Spleen (tissue), 7 donors: ENCODE data around the gene CEP112.

Experiments
- POLR2A ChIP-seq, 3 donors: fragments of 450-650 bp; IDR thresholded peaks; one replicate each; pipeline ENCODE4 v1.5.1; 2017; ENCODE audit warnings: antibody characterized with exemption in 3 of 3, mild to moderate bottlenecking in 1 of 3
- TF ChIP-seq, protein P1 (sequence below), 11 experiments: fragments of 200-600 bp in 7 of 11; fragments of 450-650 bp in 4 of 11; sonication (generic) in 4 of 11; IDR thresholded peaks in 8 of 11; conservative IDR thresholded peaks in 3 of 11; 1 replicate in 7 of 11; 2 replicates in 4 of 11; pipeline versions ENCODE4 v1.4.0 to v1.8.0; 2016 to 2021; ENCODE audit warnings: antibody characterized with exemption in 11 of 11, inconsistent platforms in 4 of 11, mild to moderate bottlenecking in 1 of 11
- donor health status: DM: no; HTN: no; CAD: no; lungs with moderate emphysema.
- donor health status: DM: no; HTN: no; CAD: no.
- donor health status: DM: no; HTN: no; CAD: no.

DNA sequence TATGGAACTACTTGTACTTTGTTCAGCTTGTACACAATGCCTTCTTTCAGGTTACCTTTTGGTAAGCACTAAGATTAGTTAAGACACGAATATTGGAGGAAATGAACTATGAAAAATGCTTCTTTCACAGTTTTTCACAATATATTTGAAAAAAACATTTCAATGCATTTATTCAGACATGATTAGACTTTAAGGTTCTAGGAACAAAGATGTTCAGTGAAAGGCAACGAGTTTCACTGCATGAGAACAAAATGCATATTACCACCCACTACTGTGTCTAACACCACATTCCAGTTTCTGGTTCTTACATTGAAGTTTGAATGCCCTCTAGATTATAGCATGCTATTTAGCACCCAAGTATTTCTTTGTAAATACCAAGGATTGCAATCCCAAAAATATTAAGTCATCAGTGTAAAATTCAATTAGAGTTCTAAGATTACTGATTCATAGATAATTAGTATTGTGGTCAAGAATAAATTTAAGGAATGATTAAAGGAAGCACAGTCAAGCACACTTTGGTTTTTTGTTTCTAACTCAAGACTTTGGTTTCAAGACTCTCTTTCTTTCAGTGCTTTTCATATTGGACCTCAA lies 261.7 kb downstream of the CEP112 start:
- TF ChIP-seq, protein P1, sequence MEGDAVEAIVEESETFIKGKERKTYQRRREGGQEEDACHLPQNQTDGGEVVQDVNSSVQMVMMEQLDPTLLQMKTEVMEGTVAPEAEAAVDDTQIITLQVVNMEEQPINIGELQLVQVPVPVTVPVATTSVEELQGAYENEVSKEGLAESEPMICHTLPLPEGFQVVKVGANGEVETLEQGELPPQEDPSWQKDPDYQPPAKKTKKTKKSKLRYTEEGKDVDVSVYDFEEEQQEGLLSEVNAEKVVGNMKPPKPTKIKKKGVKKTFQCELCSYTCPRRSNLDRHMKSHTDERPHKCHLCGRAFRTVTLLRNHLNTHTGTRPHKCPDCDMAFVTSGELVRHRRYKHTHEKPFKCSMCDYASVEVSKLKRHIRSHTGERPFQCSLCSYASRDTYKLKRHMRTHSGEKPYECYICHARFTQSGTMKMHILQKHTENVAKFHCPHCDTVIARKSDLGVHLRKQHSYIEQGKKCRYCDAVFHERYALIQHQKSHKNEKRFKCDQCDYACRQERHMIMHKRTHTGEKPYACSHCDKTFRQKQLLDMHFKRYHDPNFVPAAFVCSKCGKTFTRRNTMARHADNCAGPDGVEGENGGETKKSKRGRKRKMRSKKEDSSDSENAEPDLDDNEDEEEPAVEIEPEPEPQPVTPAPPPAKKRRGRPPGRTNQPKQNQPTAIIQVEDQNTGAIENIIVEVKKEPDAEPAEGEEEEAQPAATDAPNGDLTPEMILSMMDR (IDR thresholded peaks at IDR 0.05 in 8 of 11, conservative IDR thresholded peaks at IDR 0.05 in 3 of 11), result no peak
- no peak for TF ChIP-seq POLR2A (IDR thresholded peaks at IDR 0.05)
